Hypothalamus (tissue), 51 donors: ENCODE measurements around the gene CACNB2.
"Not testable (repeated sequence)": the region's sequence is repeated elsewhere in the genome, so short reads cannot be mapped to it uniquely, and the experiment has no call there.

ENCODE experiments used
- DNase-seq, 51 donors: peaks; one replicate each; lab custom pipeline; 2025; lab: John Stamatoyannopoulos, UW

CACNB2 gene

DNA sequence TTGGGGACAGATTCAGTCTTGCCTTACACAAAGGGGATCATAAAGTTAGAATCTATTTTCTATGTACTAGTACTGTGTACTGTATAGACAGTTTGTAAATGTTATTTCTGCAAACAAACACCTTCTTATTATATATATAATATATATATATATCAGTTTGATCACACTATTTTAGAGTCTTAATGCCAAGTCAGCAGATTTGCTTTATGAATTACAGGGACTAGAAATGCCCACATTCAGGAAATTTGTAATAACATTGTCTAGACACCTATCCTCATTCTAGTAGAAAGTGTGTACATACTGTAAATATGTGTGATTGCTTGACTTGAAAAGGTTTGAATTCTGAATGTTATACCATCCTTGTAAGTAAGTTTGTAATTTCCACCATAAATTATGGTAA, 400.0 kb downstream of the CACNB2 start:
- no peak for DNase-seq

DNA sequence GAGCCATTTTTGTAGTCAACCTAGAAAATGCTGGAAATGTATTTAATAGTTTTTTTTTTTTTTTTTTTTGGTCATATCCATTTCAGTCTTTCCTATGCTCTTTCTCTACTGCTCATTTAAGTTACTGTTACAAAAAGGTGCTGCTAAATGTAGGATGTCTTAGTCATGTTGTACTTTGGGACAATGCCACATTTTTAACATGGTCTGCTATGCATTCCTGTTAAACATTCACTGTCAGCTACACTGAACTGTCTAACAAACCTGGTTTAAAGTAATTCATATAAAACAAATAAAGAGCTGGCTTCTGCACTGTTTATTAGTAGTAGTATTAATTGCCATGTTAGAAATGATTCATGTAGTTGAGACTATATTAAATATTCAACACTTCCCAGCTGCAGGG, 402.6 kb downstream of the CACNB2 start:
- no peak for DNase-seq

DNA sequence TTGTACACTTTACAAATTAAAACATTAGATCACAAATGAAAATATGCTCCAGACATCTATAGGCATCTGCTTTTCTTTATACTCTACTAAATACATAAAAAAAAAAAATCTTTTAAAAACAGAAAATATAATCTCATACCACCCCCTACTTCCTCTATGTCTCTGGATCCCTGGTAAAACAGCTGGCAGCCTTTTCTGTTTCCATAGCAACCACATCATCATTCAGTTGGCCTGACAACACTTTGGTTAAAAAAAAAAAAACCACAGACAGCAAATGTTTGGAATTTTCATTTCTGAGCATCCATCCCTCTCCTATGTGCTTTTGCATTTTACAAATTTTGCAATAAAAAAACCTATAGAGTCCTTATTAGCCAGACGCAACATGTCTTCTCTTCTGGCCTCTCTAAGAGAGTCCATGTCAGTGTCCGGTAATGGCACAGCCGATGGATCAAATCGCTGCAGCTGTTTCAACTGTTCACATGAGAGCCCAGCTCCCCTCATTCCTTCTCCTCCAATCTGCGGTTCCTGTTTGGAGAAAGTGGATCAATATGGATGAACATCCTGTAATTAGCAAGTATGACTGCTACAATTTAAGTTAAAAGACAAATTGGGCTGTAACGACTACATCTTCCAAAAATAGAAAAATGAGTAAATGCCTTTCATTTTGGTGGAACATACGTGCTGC, 405.5 kb downstream of the CACNB2 start:
- DNase-seq: peak in 1 of 51 donors; percentile 60

DNA sequence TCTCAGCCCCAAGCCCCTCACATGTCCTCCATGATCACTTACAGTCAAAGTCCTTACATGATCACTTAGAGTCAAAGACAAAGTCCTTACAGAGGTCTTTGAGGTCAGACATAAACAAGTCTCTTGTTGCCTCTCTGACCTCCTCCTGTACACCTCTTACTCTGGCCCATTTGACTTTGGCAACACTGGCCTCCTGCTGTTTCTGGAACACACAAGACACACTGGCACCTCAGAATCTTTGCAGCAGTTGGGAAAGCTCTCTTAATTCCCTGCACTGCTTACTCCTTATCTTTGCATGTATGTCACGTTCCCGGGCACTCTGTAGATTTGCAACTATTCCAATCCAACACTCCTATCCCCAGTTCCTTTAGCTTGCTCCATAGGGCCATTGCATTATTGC, 408.9 kb downstream of the CACNB2 start:
- DNase-seq: no peak

DNA sequence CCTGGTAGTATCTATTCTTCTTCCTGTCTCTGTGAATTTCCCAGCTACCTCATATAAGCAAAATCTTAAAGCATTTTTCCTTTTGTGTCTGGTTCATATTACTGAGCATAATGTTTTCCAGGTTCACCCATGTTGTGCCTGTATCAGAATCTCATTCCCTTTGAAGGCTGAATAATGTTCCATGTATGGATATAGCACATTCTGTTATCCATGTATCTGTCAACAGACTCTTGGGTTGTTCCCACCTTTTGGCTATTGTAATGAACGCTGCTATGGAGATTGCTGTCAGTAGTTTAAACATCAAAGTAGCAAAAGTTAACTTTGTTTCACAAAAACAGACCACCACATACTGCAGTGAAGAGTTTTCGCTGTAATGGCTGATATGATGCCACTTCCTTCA, 411.2 kb downstream of the CACNB2 start:
- no peak for DNase-seq

DNA sequence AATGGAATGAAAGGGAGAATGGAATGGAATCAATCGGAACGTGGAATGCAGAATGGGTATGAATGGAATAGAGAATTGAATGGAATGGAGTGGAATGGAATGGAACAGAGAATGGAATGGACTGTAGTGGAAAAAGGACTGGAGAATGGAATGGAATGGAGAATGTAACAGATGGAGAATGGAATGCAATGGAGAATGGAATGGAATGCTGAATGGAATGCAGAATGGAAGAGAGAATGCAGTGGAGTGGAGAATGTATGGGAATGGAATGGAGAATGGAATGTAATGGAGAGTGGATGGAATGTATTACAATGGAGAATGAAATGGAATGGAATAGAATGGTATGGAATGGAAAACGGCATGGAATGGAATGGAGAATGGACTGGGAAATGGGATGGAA, 414.3 kb downstream of the CACNB2 start:
- no peak for DNase-seq

DNA sequence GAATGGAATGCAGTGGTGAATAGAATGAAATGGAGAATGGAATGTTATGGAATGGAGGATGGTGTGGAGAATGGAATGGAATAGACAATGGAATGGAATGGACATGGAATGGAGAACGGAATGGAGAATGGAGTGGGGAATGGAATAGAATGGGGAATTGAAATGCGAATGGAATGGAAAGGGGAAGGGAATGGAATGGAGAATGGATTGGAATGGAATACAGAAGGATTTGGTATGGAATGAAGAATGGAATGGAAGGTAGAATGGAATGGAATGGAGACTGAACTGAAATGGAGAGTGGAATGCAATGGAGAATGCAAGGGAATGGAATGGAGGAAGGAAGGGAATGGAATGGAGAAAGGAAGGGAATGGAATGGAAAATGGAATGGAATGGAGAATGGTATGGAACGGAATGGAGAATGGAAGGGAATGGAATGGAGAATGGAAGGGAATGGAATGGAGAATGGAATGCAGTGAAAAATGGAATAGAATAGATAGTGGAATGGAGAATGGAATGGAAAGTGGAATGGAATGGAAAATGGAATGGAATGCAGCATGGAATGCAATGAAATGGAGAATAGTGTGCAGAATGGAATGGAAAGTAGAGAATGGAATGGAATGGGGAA, 416.4 kb downstream of the CACNB2 start:
- no peak for DNase-seq

DNA sequence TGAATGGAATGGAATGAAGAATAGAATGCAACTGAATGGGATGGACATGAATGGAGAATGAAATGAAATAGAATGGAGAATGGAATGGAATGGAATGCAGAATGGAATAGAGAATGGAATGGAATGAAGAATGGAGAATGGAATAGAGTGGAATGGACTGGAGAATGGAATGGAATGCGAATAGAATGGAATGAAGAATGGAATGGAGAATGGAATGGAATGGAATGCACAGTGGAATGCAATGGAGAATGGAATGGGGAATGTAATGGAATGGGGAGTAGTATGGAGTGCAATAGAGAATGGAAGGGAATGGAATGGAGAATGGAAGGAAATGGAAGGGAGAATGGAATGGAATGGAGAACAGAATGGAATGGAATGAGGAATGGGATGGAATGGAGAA, 417.7 kb downstream of the CACNB2 start:
- no peak for DNase-seq

GRCh38 chr10:18561861-18562551, 421.8 kb downstream of the CACNB2 start:
- no peak for DNase-seq

DNA sequence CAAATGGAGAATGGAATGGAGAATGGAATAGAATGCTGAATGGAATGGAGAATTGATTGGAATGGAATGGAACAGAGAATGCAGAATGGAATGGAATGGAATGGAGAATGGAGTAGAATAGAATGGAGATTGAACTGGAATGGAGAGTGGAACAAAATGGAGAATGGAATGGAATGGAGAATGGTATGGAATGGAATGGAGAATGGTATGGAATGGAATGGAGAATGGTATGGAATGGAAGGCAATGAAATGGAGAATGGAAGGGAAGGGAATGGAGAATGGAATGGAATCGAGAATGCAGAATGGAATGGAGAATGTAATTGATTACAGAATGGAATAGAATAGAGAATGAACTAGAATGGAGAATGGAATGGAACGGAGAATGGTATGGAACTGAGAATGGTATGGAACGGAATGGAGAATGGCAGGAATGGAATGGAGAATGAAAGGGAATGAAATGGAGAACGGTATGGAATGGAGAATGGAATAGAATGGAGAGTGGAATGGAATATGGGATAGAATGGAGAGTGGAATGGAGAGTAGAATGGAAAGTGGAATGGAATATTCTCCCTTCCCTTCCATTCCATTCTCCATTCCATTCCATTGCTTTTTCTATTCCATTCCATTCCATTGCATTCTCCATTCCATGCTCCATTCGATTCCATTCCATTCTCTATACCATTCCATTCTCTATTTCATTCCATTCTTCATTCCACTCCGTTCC, 422.9 kb downstream of the CACNB2 start:
- no peak for DNase-seq

DNA sequence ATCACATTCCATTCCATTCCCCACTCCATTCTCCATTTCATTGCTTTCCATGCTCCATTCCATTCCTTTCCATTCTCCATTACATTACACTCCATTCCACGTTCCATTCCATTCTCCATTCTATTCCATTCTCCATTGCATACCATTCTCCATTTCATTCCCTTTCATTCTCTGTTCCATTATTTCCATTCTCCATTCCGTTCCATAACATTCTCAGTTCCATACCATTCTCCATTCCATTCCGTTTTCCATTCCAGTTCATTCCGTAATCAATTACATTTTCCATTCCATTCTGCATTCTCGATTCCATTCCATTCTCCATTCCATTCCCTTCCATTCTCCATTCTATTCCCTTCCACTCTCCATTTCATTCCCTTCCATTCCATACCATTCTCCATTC, 424.8 kb downstream of the CACNB2 start:
- no peak for DNase-seq

DNA sequence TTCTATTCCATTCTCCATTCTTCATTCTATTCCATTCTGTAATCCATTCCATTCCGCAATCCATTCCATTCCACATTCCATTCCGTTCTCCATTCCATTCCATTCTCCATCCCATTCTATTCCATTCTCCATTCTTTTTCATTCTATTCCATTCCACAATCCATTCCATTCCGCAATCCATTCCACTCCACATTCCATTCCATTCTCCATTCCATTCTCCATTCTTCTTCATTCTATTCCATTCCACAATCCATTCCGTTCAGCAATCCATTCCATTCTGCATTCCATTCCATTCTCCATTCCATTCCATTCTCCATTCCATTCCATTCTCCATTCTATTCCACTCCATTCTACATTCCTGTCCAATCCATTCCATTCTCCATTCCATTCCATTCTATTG, 426.0 kb downstream of the CACNB2 start:
- DNase-seq: no peak

DNA sequence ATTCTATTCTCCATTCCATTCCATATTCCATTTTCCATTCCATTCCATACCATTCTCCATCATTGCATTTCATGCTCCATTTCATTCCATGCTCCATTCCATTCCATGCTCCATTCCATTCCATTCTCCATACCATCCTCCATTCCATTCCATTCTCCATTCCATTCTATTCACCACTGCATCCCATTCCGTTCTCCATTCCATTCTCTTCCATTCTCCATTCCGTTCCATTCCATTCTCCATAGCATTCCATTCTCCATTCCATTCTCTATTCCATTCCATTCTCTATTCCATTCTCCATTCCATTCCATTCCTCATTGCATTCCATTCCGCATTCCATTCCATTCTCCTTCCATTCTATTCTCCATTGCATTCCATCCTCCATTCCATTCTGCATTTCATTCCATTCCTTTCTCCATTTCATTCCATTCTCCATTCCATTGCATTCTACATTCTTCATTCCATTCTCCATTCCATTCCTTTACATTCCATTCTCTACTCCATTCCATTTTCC, 427.2 kb downstream of the CACNB2 start:
- no peak for DNase-seq

DNA sequence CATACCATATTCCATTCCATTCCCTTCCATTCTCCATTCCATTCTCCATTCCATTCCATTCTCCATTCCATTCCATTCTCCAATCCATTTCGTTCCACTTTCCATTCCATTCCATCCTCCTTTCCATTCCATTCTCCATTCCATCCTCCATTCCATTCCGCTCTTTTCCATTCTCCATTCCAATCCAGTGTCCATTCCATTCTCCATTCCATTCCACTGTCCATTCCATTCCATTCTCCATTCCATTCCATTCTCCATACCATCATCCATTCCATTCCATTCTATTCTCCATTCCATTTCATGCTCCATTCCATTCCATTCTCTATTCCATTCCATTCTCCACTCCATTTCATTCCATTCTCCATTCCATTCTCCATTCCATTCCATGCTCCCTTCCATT, 430.2 kb downstream of the CACNB2 start:
- not testable (repeated sequence) for DNase-seq

DNA sequence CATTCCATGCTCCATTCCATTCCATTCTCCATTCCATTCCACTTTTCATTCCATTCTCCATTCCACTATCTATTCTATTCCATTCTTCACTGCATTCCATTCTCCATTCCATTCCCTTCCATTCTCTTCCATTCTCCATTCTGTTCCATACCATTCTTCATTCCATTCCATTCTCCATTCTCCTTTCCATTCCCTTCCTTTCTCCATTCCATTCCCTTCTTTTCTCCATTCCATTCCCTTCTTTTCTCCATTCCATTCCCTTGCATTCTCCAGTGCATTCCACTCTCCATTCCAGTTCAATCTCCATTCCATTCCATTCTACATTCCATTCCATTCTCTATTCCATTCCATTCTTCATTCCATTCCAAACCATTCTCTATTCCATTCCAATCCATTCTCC, 430.9 kb downstream of the CACNB2 start:
- DNase-seq: no peak

- no peak for DNase-seq
These were observed 431.6 kb downstream of the CACNB2 start for GRCh38 chr10:18571780-18572179.

- DNase-seq: no peak
These were observed 432.8 kb downstream of the CACNB2 start for GRCh38 chr10:18572959-18573561.

DNA sequence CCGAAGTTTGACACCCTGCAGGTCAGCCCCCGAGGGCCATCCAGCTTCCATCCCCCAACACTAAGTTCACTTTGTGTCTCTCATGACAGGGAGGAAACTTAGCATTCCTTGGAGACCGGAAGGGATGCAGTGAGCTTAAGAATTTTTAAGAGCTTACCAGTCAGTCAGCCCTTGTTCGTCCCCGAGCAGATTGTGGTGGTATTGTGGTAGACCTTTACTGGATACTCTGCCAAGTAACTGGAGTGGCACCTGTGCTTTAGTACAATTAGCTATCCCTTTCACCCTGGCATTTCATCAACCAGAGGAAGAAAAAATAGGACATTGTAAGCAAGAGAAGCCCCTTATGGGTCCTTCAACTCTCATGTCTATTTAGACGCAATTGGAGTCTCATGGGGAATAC, 436.4 kb downstream of the CACNB2 start:
- no peak for DNase-seq

DNA sequence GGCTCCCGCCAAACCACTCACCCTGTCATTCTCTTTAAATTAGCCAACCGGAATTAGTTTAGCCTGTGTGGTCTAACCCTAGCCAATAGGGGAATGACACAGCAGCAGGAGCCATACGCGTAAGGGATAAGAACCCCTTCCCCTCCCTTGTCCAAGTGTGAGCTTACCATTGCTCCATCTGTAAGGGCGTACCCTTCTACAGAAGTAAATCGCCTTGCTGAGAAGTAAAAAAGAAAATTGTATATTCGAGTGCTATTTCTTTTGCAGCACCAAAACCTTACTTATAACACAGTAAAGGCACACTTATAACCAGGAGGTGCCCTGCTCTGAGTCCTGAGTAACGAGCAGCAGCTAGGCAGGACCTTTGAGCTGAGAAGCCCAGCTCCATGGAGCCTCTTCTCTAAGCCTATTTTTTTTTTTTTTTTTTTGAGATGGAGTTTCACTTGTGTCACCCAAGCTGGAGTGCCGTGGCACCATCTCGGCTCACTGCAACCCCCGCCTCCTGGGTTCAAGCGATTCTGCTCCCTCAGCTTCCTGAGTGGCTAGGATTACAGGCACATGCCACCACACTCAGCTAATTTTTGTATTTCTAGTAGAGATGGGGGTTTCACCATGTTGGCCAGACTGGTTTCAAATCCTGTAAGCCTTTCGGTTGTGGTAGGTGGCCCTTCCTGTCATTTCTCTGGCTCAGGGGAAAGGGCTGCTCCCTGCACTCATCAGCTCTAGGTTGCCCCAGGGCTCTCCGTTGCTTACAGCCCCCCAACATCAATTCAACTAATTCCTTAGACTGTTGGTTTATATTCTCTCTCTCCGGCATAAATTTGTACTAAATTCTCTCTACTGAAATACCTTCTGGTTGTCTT, 437.8 kb downstream of the CACNB2 start:
- DNase-seq: no peak

GRCh38 chr10:18582803-18583202, 442.6 kb downstream of the CACNB2 start:
- DNase-seq: no peak
